AG09319 (cell line): ENCODE results near the gene STARD4.

Source experiments
- DNase-seq: peaks from one replicate; pipeline ENCODE4 v3.0.0-alpha.2; 2010; ENCODE audit warnings: low read depth; ENCODE audit errors: extremely low read depth
- CTCF ChIP-seq: IDR thresholded peaks from 2 replicates; pipeline ENCODE4 v1.5.1; 2011; ENCODE audit warnings: low read depth, mild to moderate bottlenecking, inconsistent platforms, low read length, moderate library complexity

STARD4 gene

GRCh38 chr5:111494355-111494999 is 17.9 kb downstream of the STARD4 start:
- no peak for TF ChIP-seq CTCF
- no peak for DNase-seq

- DNase-seq = no peak
- no peak for TF ChIP-seq CTCF
These were observed 19.3 kb downstream of the STARD4 start for GRCh38 chr5:111493031-111493430.

GRCh38 chr5:111488353-111488752 is 24.0 kb downstream of the STARD4 start:
- DNase-seq = no peak
- no peak for TF ChIP-seq CTCF

GRCh38 chr5:111486926-111487325 is 25.4 kb downstream of the STARD4 start:
- TF ChIP-seq CTCF = no peak
- no peak for DNase-seq

GRCh38 chr5:111486055-111486454 is 26.3 kb downstream of the STARD4 start:
- no peak for TF ChIP-seq CTCF
- DNase-seq = no peak

- TF ChIP-seq CTCF = no peak
- DNase-seq = no peak
These were observed 32.0 kb downstream of the STARD4 start for GRCh38 chr5:111480346-111480745.

- no peak for TF ChIP-seq CTCF
- no peak for DNase-seq
These were observed 33.4 kb downstream of the STARD4 start for GRCh38 chr5:111478898-111479297.
